HG02870 (cell line): Measurements from ENCODE around the gene ZNF423.

Source experiments
- ATAC-seq: cut with Tn5 transposase; IDR thresholded peaks from one replicate; pipeline ENCODE4 v1.9.1; 2021; ENCODE audit warnings: mild to moderate bottlenecking, moderate library complexity; ENCODE audit not compliant: unreplicated experiment

ZNF423 gene

DNA sequence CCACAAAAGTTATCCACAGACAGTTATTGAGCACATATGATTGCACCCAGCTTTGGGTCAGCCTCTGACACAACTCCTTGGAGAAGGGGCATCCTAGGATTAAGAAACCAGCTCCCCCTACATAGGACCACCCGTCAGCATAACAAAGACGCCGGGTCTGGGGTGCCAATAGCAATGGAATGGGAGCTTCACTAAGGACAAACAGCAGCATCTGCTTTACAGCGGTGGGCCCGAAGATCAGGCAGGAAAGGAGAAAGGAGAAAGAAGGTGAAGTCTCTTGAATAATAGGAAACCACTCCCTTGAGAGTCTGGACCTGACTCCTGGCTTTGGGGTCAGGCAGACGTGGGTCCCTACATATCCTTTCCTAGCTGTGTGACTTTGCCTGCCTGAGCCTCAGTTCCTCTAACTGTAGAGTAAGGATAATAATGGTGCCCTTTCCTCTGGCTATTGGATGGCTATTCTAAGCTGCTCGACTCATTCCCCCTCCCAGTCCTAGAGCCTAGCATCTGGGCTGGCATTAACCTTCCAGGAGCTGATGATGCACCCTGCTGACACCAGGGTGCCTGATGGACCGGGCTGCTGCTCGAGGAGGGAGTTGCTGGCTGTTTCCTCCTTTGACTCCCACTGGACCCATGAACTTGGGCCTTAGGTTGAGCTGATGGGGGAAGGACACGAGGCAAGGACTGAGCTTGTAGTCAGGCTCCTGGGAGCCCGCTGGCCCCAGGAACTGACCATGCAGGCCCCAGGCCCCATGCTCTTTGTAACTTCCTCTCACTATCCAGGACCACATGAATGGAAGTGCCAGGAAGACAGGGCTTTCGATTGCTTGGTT lies 388.2 kb downstream of the ZNF423 start:
- no peak for ATAC-seq

DNA sequence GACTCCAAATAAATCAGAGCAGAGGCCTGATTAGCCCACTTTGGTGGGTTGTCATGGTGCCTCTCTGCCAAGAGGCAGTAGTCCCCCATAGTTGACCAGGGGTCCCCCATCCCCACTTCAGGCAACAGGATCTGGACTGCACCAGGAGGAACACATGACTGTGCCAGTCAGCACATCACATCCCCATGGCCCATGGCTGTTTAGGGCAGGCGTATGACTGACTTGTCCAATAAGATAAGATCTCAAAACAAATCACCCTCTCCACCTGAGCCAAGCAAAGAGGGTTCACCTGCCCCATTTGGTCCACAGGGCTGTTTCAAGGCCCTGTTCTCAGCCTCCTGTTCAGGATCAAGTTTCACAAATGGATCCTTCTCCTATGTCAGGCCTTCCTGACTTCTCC lies 389.0 kb downstream of the ZNF423 start:
- no peak for ATAC-seq

DNA sequence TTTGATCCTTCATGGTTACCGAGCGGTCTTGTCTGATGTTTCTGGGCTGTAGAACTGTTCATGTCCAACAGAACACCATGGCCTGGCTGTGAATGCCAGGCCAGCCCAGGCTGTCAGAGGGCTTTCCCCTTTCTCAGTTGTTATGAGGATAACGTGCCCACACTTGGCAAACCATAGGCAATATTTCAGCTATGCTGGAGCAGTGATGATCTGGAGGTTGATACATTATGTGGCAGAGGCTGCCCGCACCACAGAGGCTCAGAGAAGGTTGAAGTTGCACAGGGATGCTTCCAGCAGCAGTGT lies 389.4 kb downstream of the ZNF423 start:
- ATAC-seq = no peak

DNA sequence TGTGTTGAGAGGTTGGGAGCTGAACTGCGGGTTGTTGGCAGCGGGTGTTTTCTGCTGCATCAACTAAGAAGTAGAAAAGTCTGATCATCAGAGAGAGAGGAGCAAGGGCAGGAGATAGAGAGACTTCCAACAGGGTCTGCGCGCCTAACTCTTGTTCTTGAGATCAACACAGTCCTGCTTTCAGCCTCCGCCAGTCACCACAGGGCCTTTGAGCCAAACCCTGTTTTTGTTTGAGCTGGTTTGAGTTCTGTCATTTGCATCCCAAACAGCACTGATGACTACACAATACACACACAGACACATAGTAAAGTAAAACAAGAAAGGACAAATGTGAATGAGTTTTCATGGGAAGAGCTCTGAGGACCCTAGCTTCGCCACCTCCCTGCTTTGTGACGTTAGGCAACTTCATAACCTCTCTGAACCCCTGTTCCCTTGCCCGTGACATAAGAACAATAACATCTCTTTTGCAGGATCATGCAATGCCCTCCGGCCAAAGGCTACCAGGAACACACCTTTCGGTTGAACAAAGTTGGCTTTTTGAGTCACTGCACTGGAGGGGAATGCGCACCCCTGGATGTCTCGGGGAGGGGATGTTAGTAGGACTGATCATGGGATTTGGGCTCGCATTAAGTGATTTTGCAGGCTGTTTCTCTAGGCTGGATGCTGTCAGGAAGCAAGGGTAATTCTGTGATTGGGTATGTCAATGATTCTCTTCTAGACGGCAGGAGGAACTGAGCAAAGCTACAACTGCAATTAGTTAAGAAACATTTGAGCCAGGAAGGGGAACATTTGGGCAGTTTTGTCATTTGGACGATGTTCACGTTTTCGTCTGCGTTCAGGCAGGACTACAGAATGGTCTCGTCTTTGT lies 390.0 kb downstream of the ZNF423 start:
- ATAC-seq = no peak

DNA sequence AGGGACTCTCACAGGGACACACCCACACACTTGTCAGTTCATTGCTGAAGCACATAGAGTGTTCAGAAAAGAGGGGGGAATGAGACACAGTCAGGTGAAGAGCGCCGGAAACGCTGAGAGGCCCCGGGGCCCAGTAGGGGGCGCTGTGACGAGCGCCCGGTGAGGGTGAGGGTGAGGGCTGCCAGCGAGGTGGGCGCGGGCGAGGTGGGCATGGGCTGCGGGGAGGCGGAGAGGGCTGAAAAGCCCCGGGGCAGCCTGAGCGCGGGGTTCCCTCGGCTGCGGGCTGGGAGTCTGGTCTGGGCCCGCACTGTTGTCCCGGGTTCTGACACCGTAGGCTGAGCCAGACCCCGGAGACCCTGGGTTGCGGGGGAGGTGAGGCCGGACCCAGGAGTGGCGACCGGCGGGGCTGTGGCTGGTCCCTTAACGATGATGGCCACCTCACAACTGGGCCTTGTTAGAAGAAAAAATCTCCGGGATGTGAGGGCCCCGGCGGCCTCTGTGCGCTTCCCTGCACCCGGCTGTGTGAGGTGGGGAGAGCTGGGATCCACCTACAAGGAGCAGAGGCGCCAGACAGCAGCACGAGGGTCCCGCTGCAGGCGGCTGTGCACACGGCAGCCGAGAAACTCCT lies 390.9 kb downstream of the ZNF423 start:
- ATAC-seq = no peak

DNA sequence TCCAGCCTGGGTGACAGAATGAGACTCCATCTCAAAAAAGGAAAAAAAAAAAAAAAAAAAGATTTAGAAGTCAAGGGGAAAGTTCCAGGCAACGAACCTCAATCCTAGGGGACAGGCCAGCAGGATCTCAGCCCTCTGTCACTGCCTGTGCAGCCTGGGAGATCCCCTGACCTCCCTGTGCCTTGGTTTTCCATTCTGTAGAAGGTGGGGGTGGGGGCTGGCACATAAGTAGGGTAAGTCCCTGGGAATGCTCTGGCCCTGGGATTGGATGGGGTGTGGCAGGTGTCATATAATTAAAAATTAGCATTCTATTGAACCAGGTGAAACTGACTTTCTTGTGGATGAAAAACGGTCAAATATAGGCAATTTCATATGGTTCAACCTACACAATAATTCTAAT lies 391.8 kb downstream of the ZNF423 start:
- ATAC-seq = no peak

DNA sequence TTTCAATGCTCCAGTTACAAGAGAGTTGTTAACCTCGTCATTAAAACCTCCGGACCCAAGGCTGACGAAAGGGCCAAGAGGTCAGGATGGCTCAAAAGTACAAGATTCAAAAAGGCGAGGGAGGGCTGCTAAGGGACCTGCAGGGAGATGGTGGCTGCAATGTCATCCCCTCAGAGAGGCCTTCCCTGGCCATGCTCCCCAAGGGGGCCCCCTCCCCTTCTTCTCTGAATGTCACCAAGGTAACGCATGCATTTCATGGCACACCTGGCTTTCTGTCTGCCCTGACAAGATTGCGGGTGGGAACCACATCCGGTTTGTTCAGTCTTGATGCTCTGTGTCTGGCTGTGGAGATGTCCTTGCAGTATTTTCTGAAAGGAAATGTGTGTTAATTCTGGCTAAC lies 392.4 kb downstream of the ZNF423 start:
- ATAC-seq = peak; percentile 93

DNA sequence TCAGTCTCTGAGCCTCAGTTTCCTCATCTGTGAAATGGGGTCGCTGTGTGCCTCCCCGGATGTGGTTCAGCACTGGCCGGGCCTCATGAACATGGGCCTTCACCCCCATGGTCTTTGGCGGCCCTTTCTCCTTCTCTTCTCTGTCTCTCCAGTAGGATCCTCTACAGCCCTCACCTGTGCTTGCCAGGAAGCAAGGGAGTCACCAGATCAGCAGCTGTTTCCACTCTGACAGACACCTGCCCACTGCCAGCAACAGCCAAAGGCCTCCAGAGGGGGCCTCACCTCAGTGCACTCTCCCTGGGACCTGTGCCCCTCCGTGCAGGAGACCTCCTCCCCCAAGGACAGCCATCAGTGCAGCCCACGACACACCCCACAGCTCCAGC lies 392.9 kb downstream of the ZNF423 start:
- ATAC-seq = no peak

DNA sequence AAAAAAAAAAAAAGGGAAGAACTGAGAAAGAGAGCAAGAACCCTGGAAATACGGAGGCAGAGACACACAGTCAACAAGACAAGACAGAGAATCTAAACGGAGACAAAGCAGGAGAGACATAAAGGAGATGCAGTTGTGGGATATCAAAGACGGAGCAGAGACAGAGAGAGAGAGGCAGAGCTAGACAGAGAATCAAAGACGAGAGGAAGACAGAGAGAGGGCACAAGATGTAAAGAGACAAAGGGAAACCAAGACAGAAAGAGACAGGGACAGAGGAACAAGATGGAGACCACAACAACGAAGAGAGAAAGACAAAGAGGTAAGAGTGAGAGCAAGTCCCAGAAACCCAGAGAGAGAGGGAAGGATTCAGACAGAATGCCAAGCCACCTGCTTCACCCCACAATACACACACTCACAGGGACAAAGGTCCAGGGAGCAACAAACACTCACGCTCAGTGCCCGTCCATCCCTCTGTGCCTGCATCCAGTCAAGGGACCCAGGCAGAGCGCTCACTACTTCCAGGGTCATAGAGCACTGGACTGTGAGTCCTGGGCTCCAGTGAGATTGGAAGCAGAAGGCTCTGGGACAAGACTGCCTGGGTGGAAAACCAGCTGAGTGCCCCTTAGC lies 393.4 kb downstream of the ZNF423 start:
- no peak for ATAC-seq

DNA sequence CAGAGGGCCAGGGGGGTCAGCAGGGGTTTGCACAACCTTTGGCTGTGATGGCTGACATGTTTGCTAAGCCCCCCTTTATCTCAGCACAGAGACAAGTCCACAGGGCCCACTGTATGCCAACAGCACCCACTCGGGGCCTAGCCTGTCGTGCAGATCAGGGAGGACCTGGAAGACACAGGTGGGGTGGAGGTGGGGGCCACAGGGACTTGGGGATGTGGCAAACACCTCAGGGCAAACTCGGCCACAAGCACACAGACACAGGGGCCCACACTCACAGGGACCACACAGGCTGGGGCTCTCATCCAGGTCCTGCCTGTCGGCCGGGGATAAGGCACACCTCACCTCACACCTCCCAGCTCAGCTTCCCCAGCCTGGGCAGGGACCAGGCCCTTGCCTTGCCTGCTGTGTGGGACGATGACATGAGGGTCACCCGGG lies 394.4 kb downstream of the ZNF423 start:
- no peak for ATAC-seq

DNA sequence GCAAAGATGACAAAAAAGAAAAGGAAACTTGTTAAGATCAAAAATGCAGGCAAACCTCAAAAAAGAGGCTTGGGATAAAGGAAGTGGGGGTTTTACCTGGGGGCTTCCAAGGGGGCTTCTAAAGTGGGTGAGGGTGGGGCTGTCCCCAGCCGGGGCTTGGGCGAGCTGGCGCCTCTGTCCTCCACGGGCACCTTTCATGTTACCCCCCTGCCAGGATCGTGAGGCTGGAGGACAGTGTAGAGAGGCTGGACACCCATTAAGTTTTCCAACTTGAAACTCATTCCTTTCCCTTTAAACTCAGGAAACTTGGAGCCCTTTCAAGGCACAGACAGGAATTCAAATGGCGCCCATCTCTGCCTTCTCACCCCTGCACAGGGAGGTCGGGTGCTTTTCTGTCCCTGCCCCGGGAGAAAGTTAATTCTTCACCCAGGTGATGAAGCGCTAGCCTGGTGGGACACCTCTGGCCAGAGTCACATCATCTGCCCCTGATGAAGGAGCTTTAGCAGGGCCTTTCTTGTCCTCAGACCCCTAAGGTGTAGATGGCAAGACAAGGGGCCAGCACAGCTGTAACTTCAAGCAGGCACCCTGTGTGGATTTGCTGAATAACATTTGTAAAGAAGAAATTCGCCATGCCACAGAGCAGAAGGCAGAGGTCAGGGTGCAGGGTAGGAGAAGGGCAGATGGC lies 395.0 kb downstream of the ZNF423 start:
- ATAC-seq = no peak

DNA sequence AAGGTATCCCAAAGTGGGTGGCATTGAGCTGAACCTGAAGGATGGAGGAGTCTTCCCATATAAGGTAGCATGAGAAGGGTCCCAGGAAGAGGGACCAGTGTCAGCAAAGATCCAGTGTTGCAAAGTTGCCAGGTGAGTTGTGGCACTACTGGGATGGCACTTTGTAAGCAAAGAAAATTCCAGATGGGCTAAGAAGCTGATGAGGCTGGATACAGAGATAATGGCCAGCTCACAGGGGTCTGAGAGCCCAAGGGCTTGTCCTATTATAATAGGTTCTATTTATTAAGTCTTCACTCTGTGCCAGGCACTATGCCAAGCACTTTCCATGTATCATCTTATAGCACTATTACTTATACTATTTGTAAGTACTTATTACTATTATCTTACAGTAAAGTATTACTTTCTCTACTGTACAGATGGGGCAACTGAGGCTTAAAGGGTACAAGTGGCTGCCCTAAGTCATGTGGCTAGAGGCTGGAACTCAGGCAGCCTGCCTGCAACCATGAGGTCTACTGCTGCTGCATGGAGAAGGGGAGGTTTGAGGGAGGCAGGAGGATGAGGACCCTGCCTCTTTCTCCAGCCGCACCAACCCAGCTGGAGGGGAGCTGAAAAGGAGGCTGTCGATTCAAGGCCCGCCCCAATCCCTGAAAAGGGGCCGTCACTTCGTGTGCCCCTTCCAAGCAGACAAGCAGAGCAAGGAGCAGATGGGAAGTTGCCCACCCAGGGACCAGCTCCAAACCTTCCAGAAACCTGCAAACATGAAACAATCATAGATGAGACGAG lies 395.8 kb downstream of the ZNF423 start:
- no peak for ATAC-seq

DNA sequence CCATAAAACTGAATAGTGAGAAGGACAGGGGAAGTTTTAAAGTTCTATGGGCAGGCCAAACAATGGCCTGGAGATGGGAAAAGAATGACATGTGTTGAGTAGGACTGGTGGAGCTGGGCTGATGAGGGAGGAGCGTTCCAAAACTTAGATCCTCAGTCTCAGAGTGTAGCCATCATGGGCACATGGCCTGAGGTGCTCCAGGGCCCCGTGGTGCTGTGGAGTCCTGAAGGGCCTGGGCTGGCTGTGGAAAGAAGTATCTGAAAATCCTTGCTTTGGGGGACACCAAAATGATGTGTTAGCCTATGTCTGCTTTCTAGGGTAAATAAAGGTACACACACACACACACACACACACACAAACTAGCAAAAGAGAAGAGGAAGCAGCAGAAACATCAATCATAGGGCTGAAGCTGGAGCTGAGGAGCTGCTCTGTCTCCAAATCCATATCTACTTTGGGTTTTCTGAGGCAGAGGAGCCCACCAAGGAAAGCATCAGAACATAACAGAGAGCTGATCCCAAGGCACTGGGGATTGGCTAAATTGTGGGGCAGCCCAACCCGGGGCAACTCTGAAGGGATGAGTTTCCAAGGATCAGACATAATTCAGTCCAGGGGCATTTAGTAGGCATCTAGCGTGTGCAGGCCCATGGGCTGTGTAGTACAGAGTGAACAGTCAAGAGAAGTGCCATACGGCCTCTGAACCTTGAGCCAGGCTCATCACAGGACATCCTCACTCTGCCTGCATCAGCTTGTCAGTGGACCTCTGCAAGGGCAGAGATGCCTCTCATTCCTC lies 397.1 kb downstream of the ZNF423 start:
- ATAC-seq = no peak

DNA sequence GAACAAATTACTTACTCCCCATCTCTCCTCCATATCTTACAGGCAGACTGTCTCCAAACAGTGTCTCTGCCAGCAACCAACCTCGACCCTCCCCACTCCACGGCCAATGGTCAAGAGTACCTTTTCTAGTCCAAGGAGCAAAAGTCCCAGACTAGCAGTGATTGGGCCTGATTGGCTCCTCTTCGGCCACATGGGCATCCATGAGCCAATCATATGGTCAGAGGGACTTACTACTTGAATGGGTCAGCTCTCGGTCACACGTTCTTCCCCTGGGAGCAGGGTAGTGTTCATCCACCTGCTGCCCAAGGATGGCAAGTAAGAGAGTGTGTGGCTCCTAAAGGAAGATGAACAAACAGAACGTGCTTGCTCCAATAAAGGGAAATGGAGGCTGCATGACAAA lies 397.7 kb downstream of the ZNF423 start:
- ATAC-seq = no peak

DNA sequence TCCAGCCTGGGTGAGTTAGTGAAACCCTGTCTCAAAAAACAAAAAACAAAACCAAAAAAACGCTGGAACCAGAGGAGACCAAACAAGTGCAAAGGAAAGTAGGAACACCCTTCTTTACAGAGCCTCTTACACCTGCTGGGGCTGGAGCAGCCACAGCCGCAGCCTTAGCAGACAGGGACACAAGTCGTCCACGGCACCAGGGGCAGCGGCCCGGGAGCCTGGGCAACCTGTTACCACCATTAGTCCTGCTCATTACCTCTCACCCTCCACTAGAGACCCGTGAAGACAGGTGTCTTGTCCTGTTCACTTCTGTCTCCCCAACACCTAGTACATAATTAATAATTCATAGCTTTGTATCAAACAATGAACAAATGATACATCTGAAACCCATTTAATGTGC lies 398.7 kb downstream of the ZNF423 start:
- ATAC-seq = no peak

DNA sequence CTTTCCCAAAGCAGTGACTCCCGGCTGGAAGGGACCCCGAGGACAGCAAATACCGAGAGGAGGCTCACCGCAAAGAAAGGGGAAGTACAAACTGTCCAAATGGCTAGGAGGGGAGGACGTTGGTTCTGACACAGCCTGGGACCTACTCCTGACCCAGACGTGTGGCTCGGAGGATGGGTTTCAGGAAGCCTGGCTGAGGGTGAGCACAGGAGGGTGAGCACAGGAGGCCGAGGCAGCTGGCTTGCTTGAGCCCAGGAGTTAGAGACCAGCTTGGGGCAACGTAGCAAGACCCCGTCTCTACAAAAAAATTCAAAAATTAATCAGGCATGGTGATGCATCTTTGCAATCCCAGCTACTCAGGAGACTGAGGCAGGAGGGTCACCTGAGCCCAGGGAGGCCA lies 399.1 kb downstream of the ZNF423 start:
- ATAC-seq = no peak

DNA sequence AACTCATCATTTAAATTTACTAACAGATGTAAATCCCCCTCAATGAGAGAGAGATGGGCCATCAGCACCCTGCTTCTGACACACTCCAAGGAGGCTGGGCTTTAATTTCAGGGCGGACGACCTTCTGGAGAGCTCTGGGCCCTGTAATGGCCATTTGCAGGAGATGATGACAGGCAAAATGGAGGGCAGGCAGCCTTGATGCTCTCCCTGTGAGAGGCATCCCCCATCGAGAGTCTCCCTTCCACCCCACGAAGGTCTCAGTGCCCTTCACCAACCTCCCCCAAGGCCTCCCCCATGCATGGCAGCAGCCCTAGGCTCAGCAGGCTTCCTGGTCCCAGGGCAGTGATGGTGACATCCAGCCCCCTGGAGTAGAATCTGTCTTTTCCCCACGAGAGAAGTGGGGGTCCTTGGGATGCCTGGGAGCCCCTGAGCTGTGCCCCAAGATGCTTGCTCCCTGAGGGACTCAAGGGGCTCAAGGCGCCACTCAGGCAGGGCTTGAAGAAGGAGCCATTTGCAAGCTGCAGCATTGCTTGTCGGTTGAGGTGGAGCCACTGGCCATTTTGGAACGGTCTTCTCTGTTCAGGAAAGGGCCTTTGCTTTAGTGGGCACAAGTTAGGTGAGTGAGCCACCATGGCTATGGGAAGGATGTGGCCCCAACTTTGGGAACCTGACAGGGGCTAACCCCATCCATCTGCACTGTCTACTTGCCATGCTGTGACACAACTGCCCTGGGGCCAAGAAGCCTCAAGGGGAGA lies 399.7 kb downstream of the ZNF423 start:
- no peak for ATAC-seq

DNA sequence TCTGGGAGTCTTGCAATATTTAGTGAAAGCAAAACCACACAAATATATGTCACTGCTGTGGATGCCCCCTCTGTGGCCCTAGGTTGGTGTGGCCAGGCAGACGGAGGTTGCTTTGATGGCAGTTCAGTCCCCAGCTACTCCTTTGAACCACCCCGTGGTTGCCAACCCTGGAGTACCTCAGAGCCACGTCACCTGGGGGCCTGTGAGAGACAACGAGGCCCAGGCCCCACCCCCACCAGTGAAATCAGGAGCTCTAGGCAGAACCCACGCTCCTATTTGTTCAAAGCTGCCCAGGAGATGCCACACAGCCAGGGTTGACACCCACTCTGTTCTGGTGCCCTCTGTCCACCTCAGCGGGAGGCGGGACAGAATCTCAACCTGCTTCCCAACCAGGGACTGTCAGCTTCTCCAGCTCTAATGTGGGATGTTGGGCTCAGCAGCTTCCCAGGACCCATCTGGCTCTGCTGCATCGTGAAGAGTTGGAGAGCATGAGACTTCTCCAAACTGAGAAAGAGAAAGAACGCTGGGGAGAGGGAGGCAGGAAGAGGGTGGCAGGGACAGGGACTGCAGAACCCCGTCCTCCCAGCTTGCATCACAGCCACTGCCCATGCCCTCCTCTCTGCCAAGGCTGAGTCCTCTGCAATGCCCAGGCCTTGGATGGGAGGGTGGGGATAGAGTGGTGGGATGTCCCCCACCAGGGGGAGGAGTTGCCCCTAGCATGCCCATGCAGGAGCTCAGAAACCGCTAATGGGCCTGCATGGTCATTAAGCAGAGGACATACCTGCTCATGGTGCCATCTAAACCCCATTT lies 400.5 kb downstream of the ZNF423 start:
- ATAC-seq = no peak
